GOT3 (cell line): ENCODE data around the gene SERGEF.

ENCODE experiments used
- DNase-seq: peaks from one replicate; lab custom pipeline; 2025; ENCODE audit warnings: mixed read lengths; lab: John Stamatoyannopoulos, UW

The SERGEF gene

DNA sequence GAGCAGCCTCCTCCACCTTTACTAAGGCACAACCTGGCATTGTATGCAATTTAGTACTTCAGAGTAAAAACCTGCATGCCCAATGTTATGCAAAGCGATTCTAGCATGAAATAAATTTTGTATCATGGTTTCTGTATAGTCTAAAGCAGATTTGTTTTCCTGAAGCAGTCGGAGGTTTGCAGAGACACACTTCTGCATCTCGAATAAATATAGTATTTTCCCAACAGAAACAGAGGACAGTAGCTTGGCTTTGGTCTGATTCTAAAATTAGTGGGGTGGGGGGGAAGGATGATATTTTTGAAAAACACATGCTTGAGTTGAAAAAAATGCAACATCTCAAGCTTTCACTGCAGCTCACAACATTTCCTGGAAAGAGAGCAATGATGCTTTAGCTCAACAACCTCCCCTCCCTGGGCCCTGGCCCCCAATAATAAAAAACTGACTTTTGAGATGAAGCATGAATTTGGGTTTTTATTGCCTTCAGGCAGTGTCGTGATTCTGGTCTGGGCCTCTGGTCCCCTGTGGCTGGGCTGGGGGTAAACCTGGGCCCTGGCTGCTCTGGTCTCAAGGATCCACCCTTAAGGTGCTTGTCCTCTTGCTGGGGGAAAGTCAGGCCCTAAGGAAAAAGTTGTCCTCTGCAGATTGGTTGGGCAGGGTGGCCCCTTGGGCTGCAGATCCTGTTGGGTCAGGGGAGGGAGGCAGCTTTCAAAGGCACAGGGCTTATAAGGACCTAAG is 230.1 kb downstream of the SERGEF start:
- DNase-seq, result no peak

- no peak for DNase-seq
Observed at GRCh38 chr11:17782145-17782544, 230.7 kb downstream of the SERGEF start.

DNA sequence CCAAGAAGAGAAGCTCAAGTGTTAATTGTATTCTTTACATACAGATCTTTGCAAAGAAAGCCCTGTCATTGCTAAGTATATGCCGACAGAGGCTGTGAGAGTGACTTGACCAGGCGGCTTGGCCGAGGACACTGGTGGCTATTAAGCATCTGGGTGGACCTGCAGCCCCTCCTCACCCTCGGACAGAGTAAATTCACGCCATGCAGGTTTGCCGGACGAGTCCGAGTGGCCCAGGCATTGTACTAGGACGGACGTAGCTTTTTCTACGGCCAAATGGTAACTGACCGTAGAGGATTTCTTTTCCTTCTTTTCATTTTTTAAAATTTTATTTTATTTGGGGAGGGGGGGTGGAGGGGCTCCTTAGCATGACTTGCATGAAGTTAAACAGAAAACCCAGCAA is 231.2 kb downstream of the SERGEF start:
- DNase-seq, result no peak

DNA sequence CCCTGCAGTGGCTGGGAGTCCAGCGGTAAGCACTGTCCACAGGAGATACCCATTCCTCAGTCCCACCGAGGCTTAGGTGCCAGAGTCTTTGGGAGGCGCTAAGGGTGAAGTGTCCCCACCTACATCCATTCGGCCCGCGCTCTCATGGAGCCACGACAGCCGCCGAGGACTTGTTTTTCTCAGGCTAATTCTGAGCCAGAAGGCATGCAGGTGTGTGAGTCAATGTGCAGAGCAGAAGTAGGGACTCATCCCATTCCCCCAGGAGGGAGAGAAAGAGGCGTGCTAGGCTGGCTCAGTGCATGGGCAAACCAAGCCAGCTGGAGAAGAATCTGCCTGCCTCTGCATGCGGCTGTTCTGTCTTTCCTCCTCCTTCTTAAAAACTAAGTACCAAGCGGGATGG is 231.6 kb downstream of the SERGEF start:
- DNase-seq, result no peak

DNA sequence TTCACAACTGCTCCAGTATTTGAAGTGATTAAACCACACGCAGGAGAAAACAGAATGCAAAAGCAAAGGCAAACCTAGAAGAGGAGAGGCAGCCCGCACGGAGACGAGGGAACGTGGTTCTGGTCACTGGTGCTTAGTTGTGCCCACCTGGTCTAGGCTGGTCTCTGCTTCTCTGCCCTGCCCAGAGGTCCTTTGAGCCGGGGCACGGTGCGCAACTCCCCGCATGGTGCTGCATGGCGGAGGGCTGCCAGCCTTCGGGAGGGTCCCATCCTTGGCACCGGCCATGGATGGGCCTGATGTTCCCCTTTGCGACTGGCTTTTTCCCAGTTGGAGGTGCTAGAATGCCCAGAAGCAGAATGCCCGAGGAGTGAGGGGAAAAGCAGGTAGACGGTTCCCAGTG is 232.2 kb downstream of the SERGEF start:
- no peak for DNase-seq

GRCh38 chr11:17779861-17780594 is 232.8 kb downstream of the SERGEF start:
- no peak for DNase-seq

GRCh38 chr11:17778956-17779860 is 233.6 kb downstream of the SERGEF start:
- no peak for DNase-seq

GRCh38 chr11:17778352-17778751 is 234.5 kb downstream of the SERGEF start:
- no peak for DNase-seq

DNA sequence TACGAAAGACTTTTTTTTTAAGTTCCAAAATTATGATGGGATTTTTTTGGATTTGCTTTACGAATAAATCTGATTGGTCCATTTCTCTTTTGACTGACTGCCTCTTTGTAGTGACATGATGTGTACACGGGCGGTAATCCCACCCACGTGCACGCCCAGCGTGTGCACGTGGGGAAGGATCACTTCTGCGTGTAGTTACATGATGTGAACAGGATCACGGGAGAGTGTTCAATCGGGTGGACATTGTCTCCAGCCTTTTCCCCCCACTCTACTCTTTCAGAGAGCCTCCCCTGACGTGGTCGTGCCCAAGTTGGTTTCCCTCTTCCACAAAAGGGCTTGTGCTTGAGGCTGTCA is 235.1 kb downstream of the SERGEF start:
- no peak for DNase-seq

GRCh38 chr11:17777086-17777737 is 235.6 kb downstream of the SERGEF start:
- DNase-seq, result no peak

- no peak for DNase-seq
Observed at GRCh38 chr11:17776212-17776875, 236.5 kb downstream of the SERGEF start.

- DNase-seq, result no peak
Observed at GRCh38 chr11:17775507-17776211, 237.2 kb downstream of the SERGEF start.

DNA sequence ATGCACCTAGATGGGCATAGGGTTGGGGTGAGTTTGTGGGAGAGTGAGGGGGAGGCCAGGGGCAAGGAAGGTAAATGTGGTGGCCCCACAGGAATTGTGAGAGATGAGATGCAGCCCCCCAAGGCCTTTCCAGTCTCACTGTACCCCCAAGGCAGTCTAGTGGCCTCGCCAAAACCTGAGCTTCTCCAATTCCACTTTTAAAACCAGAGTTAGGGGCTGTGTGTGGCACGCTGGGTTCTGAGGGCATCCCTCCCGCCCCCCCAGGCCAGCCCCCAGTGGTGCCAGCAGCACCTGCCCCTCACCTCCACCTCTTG is 237.9 kb downstream of the SERGEF start:
- no peak for DNase-seq

GRCh38 chr11:17774232-17775034 is 238.4 kb downstream of the SERGEF start:
- DNase-seq, result no peak

GRCh38 chr11:17773674-17774073 is 239.2 kb downstream of the SERGEF start:
- no peak for DNase-seq

DNA sequence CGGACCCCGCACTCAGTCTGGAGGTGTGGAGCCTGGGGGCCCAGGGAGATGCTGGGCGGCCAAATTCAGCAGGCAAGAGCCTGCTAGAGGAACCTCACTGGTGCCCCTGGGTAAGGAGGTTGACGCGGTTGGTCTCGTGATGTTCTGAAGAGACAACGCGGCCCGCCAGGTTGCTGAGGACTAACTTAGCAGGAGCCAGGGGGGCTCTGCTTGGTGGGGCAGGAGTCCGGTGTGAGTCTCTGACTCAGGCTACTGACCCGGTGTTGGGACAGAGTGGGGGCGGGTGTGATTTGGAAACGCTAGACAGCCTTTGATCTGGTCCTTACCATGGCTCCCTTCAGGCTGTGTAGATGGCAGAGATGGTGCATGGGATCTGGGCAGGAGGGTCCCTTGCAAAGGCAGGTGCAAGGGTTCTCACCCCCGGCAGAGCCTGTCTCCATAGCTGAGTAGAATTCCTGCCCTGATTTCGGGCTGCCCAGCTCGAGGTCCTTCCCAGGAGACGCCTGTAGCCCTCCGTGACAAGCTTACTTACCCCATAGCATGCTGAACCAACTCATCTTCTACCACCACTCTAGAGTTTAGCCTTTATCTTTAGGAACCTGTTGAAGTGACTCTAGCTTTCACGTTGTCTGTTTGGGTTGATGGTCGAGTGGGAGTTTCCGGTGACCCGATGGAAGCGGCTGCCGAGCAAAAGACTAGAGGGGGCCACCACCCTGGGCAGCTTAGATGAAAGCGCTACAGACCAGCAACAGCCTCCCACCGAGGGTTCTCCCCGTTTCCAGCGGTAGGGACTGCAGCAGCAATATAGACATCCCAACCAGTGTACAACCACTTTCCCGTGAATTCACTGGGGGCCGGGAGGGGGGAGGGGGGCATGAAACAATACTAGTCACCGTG is 239.9 kb downstream of the SERGEF start:
- no peak for DNase-seq

- DNase-seq, result no peak
Observed at GRCh38 chr11:17771841-17772401, 240.9 kb downstream of the SERGEF start.

GRCh38 chr11:17771415-17771814 is 241.4 kb downstream of the SERGEF start:
- no peak for DNase-seq

DNA sequence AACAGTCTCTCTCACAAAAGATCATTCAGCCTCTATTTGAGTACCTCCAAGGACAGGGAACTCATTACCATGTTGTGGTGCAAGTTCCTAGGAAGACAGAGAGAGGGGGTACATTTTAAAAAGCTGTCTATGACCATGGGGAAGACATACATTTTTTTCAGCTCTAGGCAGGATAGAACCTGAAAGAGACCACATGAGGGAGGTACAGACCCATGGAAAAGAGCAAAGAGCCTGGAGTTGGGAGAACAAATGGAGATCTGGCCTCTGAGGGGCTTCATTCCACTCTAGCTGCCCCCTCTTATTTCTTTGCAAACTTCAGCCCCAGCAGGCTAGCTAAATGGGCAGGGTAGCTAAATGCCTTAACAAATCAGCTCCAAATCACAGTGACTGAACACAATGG is 241.9 kb downstream of the SERGEF start:
- no peak for DNase-seq
